HUES48 (cell line): ENCODE data around the gene MTMR11.
"Not testable (repeated sequence)": the region's sequence is repeated elsewhere in the genome, so short reads cannot be mapped to it uniquely, and the experiment has no call there.

Experiments used
- H3K27ac ChIP-seq: one replicate; pipeline ENCODE4 v1.7.0; 2013; ENCODE audit warnings: low read depth, low read length, inconsistent platforms
- H3K27me3 ChIP-seq: 2 replicates; pipeline ENCODE4 v1.6.1; 2013; ENCODE audit warnings: mild to moderate bottlenecking, low read length; ENCODE audit not compliant: control insufficient read depth, insufficient read depth
- H3K36me3 ChIP-seq: 2 replicates; pipeline ENCODE4 v1.6.1; 2013; ENCODE audit warnings: low read length; ENCODE audit not compliant: control insufficient read depth, insufficient read depth
- H3K4me1 ChIP-seq: 2 replicates; pipeline ENCODE4 v1.6.1; 2013; ENCODE audit warnings: mild to moderate bottlenecking, low read length; ENCODE audit not compliant: control insufficient read depth, insufficient read depth
- H3K4me3 ChIP-seq: 2 replicates; pipeline ENCODE4 v1.5.1; 2013; ENCODE audit warnings: mild to moderate bottlenecking, low read depth, low read length
- H3K9ac ChIP-seq: 2 replicates; pipeline ENCODE4 v1.6.1; 2013; ENCODE audit warnings: mild to moderate bottlenecking, low read depth, low read length, moderate library complexity
- H3K9me3 ChIP-seq: 2 replicates; pipeline ENCODE4 v1.6.1; 2013; ENCODE audit warnings: low read length; ENCODE audit not compliant: control insufficient read depth, insufficient read depth

Gene MTMR11

DNA sequence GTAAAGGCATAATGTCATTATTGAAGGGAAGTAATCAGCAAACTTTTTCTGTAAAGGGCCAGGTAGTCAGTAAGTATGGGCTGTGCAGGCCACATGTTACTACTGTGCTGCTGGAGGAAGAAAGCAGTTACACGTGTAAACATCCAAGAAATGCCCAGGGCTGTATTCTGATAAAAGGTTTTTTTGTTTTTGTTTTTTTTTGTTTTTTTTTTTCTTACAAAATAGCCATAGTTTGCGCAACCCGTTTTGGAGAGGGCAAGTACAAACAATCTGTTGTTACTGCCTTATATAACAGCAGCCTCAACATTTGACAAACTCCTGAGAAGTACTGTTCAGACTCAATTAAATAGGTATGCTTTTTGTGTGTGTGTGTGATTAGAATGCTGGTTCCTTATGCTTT is 26.7 kb upstream of the MTMR11 start:
- Histone ChIP-seq H3K27ac (no peak overlapping the region), H3K9me3 (peaks cover 12% of the 10 kb centered on the region; the same call in 1 of the 2 replicates), H3K36me3 (peaks cover 84% of the 10 kb centered on the region), H3K4me3 (no peak overlapping the region), H3K4me1 (no peaks in the 10 kb centered on the region), H3K9ac (no peak overlapping the region), H3K27me3 (no peaks in the 10 kb centered on the region)

GRCh38 chr1:149962736-149963135 is 26.1 kb upstream of the MTMR11 start:
- Histone ChIP-seq H3K4me3 (no peak overlapping the region), H3K36me3 (peaks cover 86% of the 10 kb centered on the region)

GRCh38 chr1:149962039-149962647 is 25.5 kb upstream of the MTMR11 start:
- no peak overlapping the region for H3K4me3 ChIP-seq
- H3K9me3 ChIP-seq: peaks cover 20% of the 10 kb centered on the region
- H3K36me3 ChIP-seq: peaks cover 85% of the 10 kb centered on the region
- peak overlapping the region; percentile 4 for H3K27ac ChIP-seq
- H3K27me3 ChIP-seq: no peaks in the 10 kb centered on the region
- H3K4me1 ChIP-seq: no peaks in the 10 kb centered on the region
- H3K9ac ChIP-seq: no peak overlapping the region

More at GRCh38 chr1:149962736-149963135, 26.1 kb upstream of the MTMR11 start:
- H3K27ac ChIP-seq: peak overlapping the region; percentile 4
- H3K9ac ChIP-seq: no peak overlapping the region
- no peaks in the 10 kb centered on the region for H3K4me1 ChIP-seq
- no peaks in the 10 kb centered on the region for H3K27me3 ChIP-seq
- peaks cover 17% of the 10 kb centered on the region for H3K9me3 ChIP-seq

- Histone ChIP-seq H3K9me3 (peaks cover 20% of the 10 kb centered on the region), H3K36me3 (peaks cover 43% of the 10 kb centered on the region)
- not testable (repeated sequence) for H3K9ac ChIP-seq, H3K4me1 ChIP-seq, H3K27ac ChIP-seq, H3K4me3 ChIP-seq, H3K27me3 ChIP-seq
These were observed 20.9 kb upstream of the MTMR11 start for GRCh38 chr1:149957548-149957947.

DNA sequence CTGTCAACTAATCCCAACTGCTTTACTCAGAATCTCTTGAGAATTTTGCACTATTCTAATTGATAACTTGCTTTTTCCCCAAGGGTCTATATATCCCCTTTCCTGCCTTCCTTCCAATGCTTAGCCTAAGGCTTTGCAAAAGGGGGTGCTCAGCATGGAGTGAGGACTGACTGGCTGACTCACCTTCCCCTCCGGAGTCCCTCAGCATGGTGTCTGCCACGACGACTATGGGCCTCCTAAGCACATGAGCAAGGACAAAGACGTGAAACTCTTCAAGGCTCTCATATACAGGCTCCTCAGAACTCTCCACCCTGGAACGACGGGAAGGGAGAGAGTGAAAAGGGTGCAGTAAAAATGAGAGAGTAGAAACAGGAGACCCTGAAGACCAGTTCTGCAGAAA is 13.2 kb upstream of the MTMR11 start:
- no peaks in the 10 kb centered on the region for H3K4me1 ChIP-seq
- peak overlapping the region; percentile 51 for H3K27ac ChIP-seq
- H3K4me3 ChIP-seq: no peak overlapping the region

GRCh38 chr1:149945206-149945605 is 8.5 kb upstream of the MTMR11 start:
- no peak overlapping the region for H3K9ac ChIP-seq
- no peaks in the 10 kb centered on the region for H3K27me3 ChIP-seq
- H3K36me3 ChIP-seq: peaks cover 56% of the 10 kb centered on the region
- H3K9me3 ChIP-seq: no peaks in the 10 kb centered on the region
- H3K4me3 ChIP-seq: no peak overlapping the region
- no peak overlapping the region for H3K27ac ChIP-seq
- H3K4me1 ChIP-seq: peaks cover 11% of the 10 kb centered on the region; the same call in 1 of the 2 replicates

More for the DNA sequence above, 13.2 kb upstream of the MTMR11 start:
- no peak overlapping the region for H3K9ac ChIP-seq
- no peaks in the 10 kb centered on the region for H3K27me3 ChIP-seq
- H3K9me3 ChIP-seq: no peaks in the 10 kb centered on the region
- peaks cover 47% of the 10 kb centered on the region for H3K36me3 ChIP-seq

GRCh38 chr1:149942885-149943284 is 6.2 kb upstream of the MTMR11 start:
- Histone ChIP-seq H3K4me1 (peaks cover 23% of the 10 kb centered on the region), H3K9ac (no peak overlapping the region), H3K27me3 (no peaks in the 10 kb centered on the region), H3K36me3 (peaks cover 34% of the 10 kb centered on the region), H3K27ac (peak overlapping the region; percentile 51), H3K4me3 (no peak overlapping the region), H3K9me3 (no peaks in the 10 kb centered on the region)

- H3K4me3 ChIP-seq: no peak overlapping the region
- H3K27me3 ChIP-seq: no peaks in the 10 kb centered on the region
These were observed 5.5 kb upstream of the MTMR11 start for GRCh38 chr1:149942207-149942606.

GRCh38 chr1:149940427-149940826 is 3.7 kb upstream of the MTMR11 start:
- Histone ChIP-seq H3K36me3 (peaks cover 21% of the 10 kb centered on the region), H3K4me1 (peaks cover 32% of the 10 kb centered on the region), H3K27ac (peak overlapping the region; percentile 31), H3K9me3 (no peaks in the 10 kb centered on the region), H3K4me3 (no peak overlapping the region), H3K9ac (no peak overlapping the region), H3K27me3 (no peaks in the 10 kb centered on the region)

More at GRCh38 chr1:149942207-149942606, 5.5 kb upstream of the MTMR11 start:
- peak overlapping the region; percentile 10 for H3K27ac ChIP-seq
- H3K4me1 ChIP-seq: peaks cover 30% of the 10 kb centered on the region
- H3K36me3 ChIP-seq: peaks cover 27% of the 10 kb centered on the region
- no peak overlapping the region for H3K9ac ChIP-seq
- H3K9me3 ChIP-seq: no peaks in the 10 kb centered on the region

DNA sequence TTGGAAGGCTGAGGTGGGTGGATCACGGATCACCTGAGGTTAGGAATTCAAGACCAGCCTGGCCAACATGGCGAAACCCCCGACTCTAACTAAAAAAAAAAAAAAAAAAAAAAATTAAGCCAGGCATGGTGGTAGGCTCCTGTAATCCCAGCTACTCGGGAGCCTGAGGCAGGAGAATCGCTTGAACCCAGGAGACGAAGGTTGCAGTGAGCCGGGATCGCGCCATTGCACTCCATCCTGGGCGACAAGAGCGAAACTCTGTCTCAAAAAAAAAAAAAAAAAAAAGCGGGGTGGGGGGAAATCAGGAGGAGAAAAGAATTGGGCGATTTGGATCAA is 2.0 kb upstream of the MTMR11 start:
- peak overlapping the region; percentile 37 for H3K4me3 ChIP-seq
- H3K27ac ChIP-seq: peak overlapping the region; percentile 92
- not testable (repeated sequence) for H3K27me3 ChIP-seq, H3K36me3 ChIP-seq, H3K9me3 ChIP-seq
- H3K9ac ChIP-seq: peak overlapping the region; percentile 66
- peaks cover 32% of the 10 kb centered on the region for H3K4me1 ChIP-seq

- peaks cover 32% of the 10 kb centered on the region for H3K4me1 ChIP-seq
- H3K27me3 ChIP-seq: no peaks in the 10 kb centered on the region
- H3K9ac ChIP-seq: no peak overlapping the region
- no peaks in the 10 kb centered on the region for H3K36me3 ChIP-seq
- H3K4me3 ChIP-seq: no peak overlapping the region
- no peaks in the 10 kb centered on the region for H3K9me3 ChIP-seq
- peak overlapping the region; percentile 26 for H3K27ac ChIP-seq
These were observed 1.1 kb upstream of the MTMR11 start for GRCh38 chr1:149937759-149938158.
